Measurements from ENCODE around the gene ZNHIT3.
A peak's percentile ranks its signal among the peaks of the same experiment; 100 is the strongest.

Gene ZNHIT3

GRCh38 chr17:36544044-36544306, 57.5 kb downstream of the ZNHIT3 start:
- DNase-seq (ENCODE audit: low spot score), result peak; percentile 10
- POLR2A ChIA-PET (ENCODE audit: low non-redundant PET), result interaction anchor here (0.9 to 1.9 kb wide), 3 partner anchors 8 to 10 kb away, joined by 4 to 7 read pairs (median 6); partner anchors contain the start of genes MYO19 and PIGW
- H3K27ac ChIP-seq, result peak overlapping the region; percentile 98
- CTCF ChIA-PET, result interaction anchor here (0.6 kb wide), 2 partner anchors 14 to 859 kb away, joined by 3 to 8 read pairs; no protein-coding TSS in a partner anchor
- no peak for TF ChIP-seq CTCF (conservative IDR thresholded peaks at IDR 0.05; ENCODE audit: low read depth)

- peak; percentile 88 for DNase-seq (ENCODE audit: low spot score)
- CTCF ChIA-PET, result interaction anchor here (0.6 kb wide), 1 partner anchor 859 kb away, joined by 3 read pairs; no protein-coding TSS in a partner anchor
- no peak for TF ChIP-seq CTCF (conservative IDR thresholded peaks at IDR 0.05; ENCODE audit: low read depth)
- POLR2A ChIA-PET (ENCODE audit: low non-redundant PET), result interaction anchor here (0.9 to 1.9 kb wide), 2 partner anchors 8 to 10 kb away, joined by 6 to 7 read pairs; partner anchors contain the start of genes MYO19 and PIGW
- H3K27ac ChIP-seq, result peak within 1 kb of the TSS; percentile 98
These were observed 58.0 kb downstream of the ZNHIT3 start, which contains the start of gene GGNBP2 for GRCh38 chr17:36544307-36545076. TSS of gene GGNBP2 (plus strand) at chr17:36544919. CDS start at chr17:36545725, 806 bp downstream.

- ChIA-PET POLR2A (ENCODE audit: low non-redundant PET) (interaction anchor here (0.8 to 1.9 kb wide), 2 partner anchors 11 to 13 kb away, joined by 4 to 7 read pairs; partner anchors contain the start of genes MYO19 and PIGW), CTCF (no interaction called here)
- H3K27ac ChIP-seq, result peak overlapping the region; percentile 98
- DNase-seq (ENCODE audit: low spot score), result no peak
- TF ChIP-seq CTCF (conservative IDR thresholded peaks at IDR 0.05; ENCODE audit: low read depth), result no peak
These were observed 58.6 kb downstream of the ZNHIT3 start for GRCh38 chr17:36545077-36545464.

Data from RWPE1 (cell line).